CD14-positive monocyte (primary cell): ENCODE results near the gene CIB1. TPM values are rescaled to one million over a fixed set of nuclear protein-coding genes. Genes with fewer than 3 reads are reported as not detected.

Experiments
- DNase-seq, 3 donors: peaks; one replicate each; pipeline ENCODE4 v3.0.0-alpha.2; 2011 to 2022
- H2AFZ ChIP-seq: 2 replicates; pipeline ENCODE4 v1.6.0; 2012; ENCODE audit warnings: mild to moderate bottlenecking, low read depth, low read length, inconsistent platforms; ENCODE audit not compliant: insufficient read depth, poor library complexity, severe bottlenecking
- H3K27ac ChIP-seq, 2 donors: 1 replicate in 1 of 2; 2 replicates in 1 of 2; pipeline ENCODE4 v1.5.1; 2012 to 2013; ENCODE audit warnings: low read length in 2 of 2, control low read depth in 1 of 2, inconsistent platforms in 1 of 2, low read depth in 1 of 2, mild to moderate bottlenecking in 1 of 2
- H3K27me3 ChIP-seq, 2 donors: one replicate each; pipeline versions ENCODE4 v1.6.0 to v1.6.1; 2011 to 2013; ENCODE audit warnings: low read length in 2 of 2; ENCODE audit not compliant: control insufficient read depth in 2 of 2, insufficient read depth in 2 of 2
- H3K36me3 ChIP-seq, 2 donors: replicated peaks in 1 of 2; 1 replicate in 1 of 2; 2 replicates in 1 of 2; pipeline versions ENCODE4 v1.5.1 to v1.6.1; 2012 to 2013; ENCODE audit warnings: low read length in 2 of 2, control low read depth in 1 of 2, inconsistent platforms in 1 of 2, mild to moderate bottlenecking in 1 of 2; ENCODE audit not compliant: insufficient read depth in 2 of 2, control insufficient read depth in 1 of 2
- H3K4me1 ChIP-seq, 2 donors: 1 replicate in 1 of 2; 2 replicates in 1 of 2; pipeline versions ENCODE4 v1.5.1 to v1.6.1; 2012 to 2013; ENCODE audit warnings: low read length in 2 of 2, control low read depth in 1 of 2, inconsistent platforms in 1 of 2, mild to moderate bottlenecking in 1 of 2, moderate library complexity in 1 of 2; ENCODE audit not compliant: insufficient read depth in 2 of 2, control insufficient read depth in 1 of 2
- H3K4me2 ChIP-seq: replicated peaks from 2 replicates; pipeline ENCODE3; 2012; ENCODE audit warnings: low read length, moderate library complexity, mild to moderate bottlenecking; ENCODE audit not compliant: poor library complexity, severe bottlenecking; ENCODE audit errors: extremely low read depth
- H3K4me3 ChIP-seq, 3 experiments: fragments of 200-600 bp in 1 of 3; sonication (generic) in 1 of 3; replicated peaks in 1 of 3; 1 replicate in 2 of 3; 2 replicates in 1 of 3; pipeline ENCODE4 v1.5.1; 2011 to 2013; ENCODE audit warnings: low read length in 3 of 3, mild to moderate bottlenecking in 3 of 3, control low read depth in 2 of 3, low read depth in 2 of 3, inconsistent platforms in 1 of 3, moderate library complexity in 1 of 3
- H3K79me2 ChIP-seq: 2 replicates; pipeline ENCODE4 v1.6.0; 2012; ENCODE audit warnings: mild to moderate bottlenecking, control low read depth, inconsistent platforms, low read length, moderate library complexity; ENCODE audit not compliant: insufficient read depth
- H3K9ac ChIP-seq: 2 replicates; pipeline ENCODE4 v1.6.0; 2017; ENCODE audit warnings: low read length, mild to moderate bottlenecking; ENCODE audit not compliant: insufficient read depth, poor library complexity, severe bottlenecking
- H3K9me3 ChIP-seq, 2 donors: replicated peaks in 1 of 2; 1 replicate in 1 of 2; 2 replicates in 1 of 2; pipeline versions ENCODE4 v1.5.1 to v1.6.1; 2012 to 2013; ENCODE audit warnings: low read length in 2 of 2, control low read depth in 1 of 2; ENCODE audit not compliant: control insufficient read depth in 1 of 2, insufficient read depth in 1 of 2
- H4K20me1 ChIP-seq: 2 replicates; pipeline ENCODE4 v1.6.0; 2012; ENCODE audit warnings: mild to moderate bottlenecking, low read length, control low read depth, moderate library complexity; ENCODE audit not compliant: insufficient read depth
- H3K27ac Mint-ChIP-seq, 7 donors: one replicate each; pipeline ENCODE4 v1.8.0; 2020; ENCODE audit warnings: mild to moderate bottlenecking in 7 of 7, mixed read lengths in 7 of 7, moderate library complexity in 6 of 7, inconsistent platforms in 2 of 7
- H3K27me3 Mint-ChIP-seq, 3 donors: one replicate each; pipeline ENCODE4 v1.8.0; 2021 to 2022; ENCODE audit warnings: low read depth in 3 of 3, mild to moderate bottlenecking in 3 of 3, mixed read lengths in 3 of 3, moderate library complexity in 3 of 3, inconsistent platforms in 1 of 3
- H3K36me3 Mint-ChIP-seq, 2 donors: one replicate each; pipeline ENCODE4 v1.8.0; 2020; ENCODE audit warnings: mixed read lengths in 2 of 2, inconsistent platforms in 1 of 2, mild to moderate bottlenecking in 1 of 2
- H3K4me1 Mint-ChIP-seq: one replicate; pipeline ENCODE4 v1.8.0; 2020; ENCODE audit warnings: mild to moderate bottlenecking, mixed read lengths
- H3K4me3 Mint-ChIP-seq, 2 donors: one replicate each; pipeline ENCODE4 v1.8.0; 2020; ENCODE audit warnings: mild to moderate bottlenecking in 2 of 2, mixed read lengths in 2 of 2, moderate library complexity in 1 of 2
- H3K9me3 Mint-ChIP-seq, 7 donors: one replicate each; pipeline ENCODE4 v1.8.0; 2020 to 2022; ENCODE audit warnings: mixed read lengths in 7 of 7, mild to moderate bottlenecking in 6 of 7, moderate library complexity in 6 of 7, inconsistent platforms in 2 of 7
- CTCF ChIP-seq: fragments of 200-600 bp; IDR thresholded peaks from one replicate; pipeline ENCODE4 v1.8.0; 2022; ENCODE audit warnings: antibody characterized with exemption, mild to moderate bottlenecking
- WGBS: methylation state at CpG from one replicate; pipeline ENCODE4 v1.1.5; 2013; ENCODE audit warnings: missing lambda C conversion rate; ENCODE audit not compliant: insufficient coverage; 5-methylcytosine and 5-hydroxymethylcytosine counted together
- intact Hi-C, 2 donors: fragments of 100-400 bp; cut with micrococcal nuclease; formaldehyde crosslinking; loops; one replicate each; pipeline versions ENCODE4 v1.15.0 to v1.15.1; 2023
- polyA plus RNA-seq, 3 donors: library from polyadenylated mRNA; depleted of rRNA in 1 of 3; unstranded in 2 of 3; stranded (reverse) in 1 of 3; fragments of 300-500 nt in 2 of 3; fragments of >200 nt in 1 of 3; fragmentation: Illumina TruSeq in 2 of 3; gene quantifications; 1 replicate in 2 of 3; 2 replicates in 1 of 3; pipeline ENCODE4 v1.2.3, GENCODE V29; 2012 to 2021

CIB1 gene
- polyA plus RNA-seq, 3 donors: 77.5 to 197 (median 169) TPM

DNA sequence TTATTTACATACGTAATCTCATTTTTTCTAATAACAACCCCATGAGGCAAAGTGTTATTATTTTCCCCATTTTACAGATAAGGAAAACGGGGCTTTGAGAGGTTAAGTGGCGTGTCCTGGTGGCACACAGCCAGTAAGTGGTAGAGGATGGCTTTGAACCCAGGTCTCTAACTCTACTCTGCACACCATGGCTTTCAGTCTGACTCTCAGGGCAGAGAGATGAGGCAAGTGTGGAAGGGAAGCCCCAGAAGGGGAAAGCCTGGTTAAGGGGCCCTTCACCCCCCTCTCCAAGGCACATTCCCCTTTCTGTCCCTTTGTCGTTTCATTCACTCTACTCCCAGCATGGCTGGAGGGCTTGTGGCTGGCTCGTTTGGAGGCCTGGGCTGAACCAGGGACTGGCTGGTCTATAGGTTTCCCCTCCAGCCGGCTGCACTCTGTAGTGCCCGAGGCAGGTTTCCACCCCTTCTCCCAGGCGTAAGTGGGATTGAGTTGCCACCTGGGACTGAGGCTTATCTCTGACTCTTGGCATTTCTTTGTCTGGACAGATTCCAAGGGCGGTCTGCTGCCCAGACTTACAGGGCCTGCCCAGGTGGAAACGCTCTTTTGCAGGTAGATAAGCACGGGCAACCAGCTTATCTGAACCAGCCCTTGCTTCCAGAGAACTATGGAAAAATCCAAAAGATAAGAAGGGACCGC is 20.5 kb downstream of the CIB1 start:
- no peak overlapping the region for H2AFZ ChIP-seq
- peaks cover 21 to 39% of the 10 kb centered on the region in 2 donors for H3K4me1 ChIP-seq
- no peaks in the 10 kb centered on the region for H3K9me3 ChIP-seq
- peaks cover 96% of the 10 kb centered on the region for H4K20me1 ChIP-seq
- no peak overlapping the region for H3K4me3 ChIP-seq
- intact Hi-C loops: no loop called here
- Mint-ChIP-seq H3K9me3 (peaks cover 0 to 2% (median 0%) of the 10 kb centered on the region in 7 donors), H3K4me1 (peaks cover 50% of the 10 kb centered on the region), H3K27ac (peak overlapping the region in 3 of 7 donors; percentile 50 to 80 (median 73)), H3K4me3 (no peak overlapping the region), H3K36me3 (peaks cover 48 to 80% of the 10 kb centered on the region in 2 donors), H3K27me3 (peaks cover 0 to 2% (median 0%) of the 10 kb centered on the region in 3 donors)
- H3K9ac ChIP-seq: no peak overlapping the region
- H3K27me3 ChIP-seq: no peaks in the 10 kb centered on the region
- H3K79me2 ChIP-seq: peaks cover 84% of the 10 kb centered on the region
- no peak overlapping the region for H3K4me2 ChIP-seq
- peaks cover 38 to 80% of the 10 kb centered on the region in 2 donors for H3K36me3 ChIP-seq
- DNase-seq: no peak
- TF ChIP-seq CTCF: no peak
- 77% methylated on average over 9 of the region's 12 CpGs for WGBS
- H3K27ac ChIP-seq: no peak overlapping the region

- 94% methylated on average over 26 of the region's 35 CpGs for WGBS
- no peaks in the 10 kb centered on the region for H3K27me3 ChIP-seq
- no peak overlapping the region for H3K4me3 ChIP-seq
- no peak overlapping the region for H2AFZ ChIP-seq
- no peak overlapping the region for H3K27ac ChIP-seq
- peaks cover 21 to 39% of the 10 kb centered on the region in 2 donors for H3K4me1 ChIP-seq
- DNase-seq: no peak
- intact Hi-C loops: no loop called here
- peaks cover 50% of the 10 kb centered on the region for H3K4me1 Mint-ChIP-seq
- H3K27me3 Mint-ChIP-seq: peaks cover 0 to 2% (median 0%) of the 10 kb centered on the region in 3 donors
- no peak overlapping the region for H3K9ac ChIP-seq
- peaks cover 44 to 80% of the 10 kb centered on the region in 2 donors for H3K36me3 Mint-ChIP-seq
- TF ChIP-seq CTCF: no peak
- peaks cover 33 to 80% of the 10 kb centered on the region in 2 donors for H3K36me3 ChIP-seq
- peaks cover 0 to 2% (median 0%) of the 10 kb centered on the region in 7 donors for H3K9me3 Mint-ChIP-seq
- peaks cover 96% of the 10 kb centered on the region for H4K20me1 ChIP-seq
- H3K27ac Mint-ChIP-seq: peak overlapping the region in 1 of 7 donors; percentile 15
- H3K79me2 ChIP-seq: peaks cover 84% of the 10 kb centered on the region
- H3K4me2 ChIP-seq: no peak overlapping the region
- no peaks in the 10 kb centered on the region for H3K9me3 ChIP-seq
- H3K4me3 Mint-ChIP-seq: no peak overlapping the region
Measured at GRCh38 chr15:90212221-90213098, 21.3 kb downstream of the CIB1 start.
